ENCODE measurements around the gene PPFIBP1. TPM values are rescaled to one million over a fixed set of nuclear protein-coding genes. Genes with fewer than 3 reads are reported as not detected.

The PPFIBP1 gene
- total RNA-seq, 3 donors from 2014 or later = 34.4 to 86.5 (median 84.0) TPM

GRCh38 chr12:27614386-27614785 lies 90.4 kb downstream of the PPFIBP1 start:
- no peak overlapping the region for H3K27ac ChIP-seq
- no peak for DNase-seq (ENCODE audit: low spot score in 2 of 2)
- intact Hi-C loops (cut with DNase I; ENCODE audit: low total_unique reads) = no loop called here
- no peak overlapping the region for H3K4me3 ChIP-seq
- no peaks in the 10 kb centered on the region for H3K36me3 ChIP-seq
- H3K9me3 ChIP-seq = no peaks in the 10 kb centered on the region
- no peaks in the 10 kb centered on the region for H3K27me3 ChIP-seq
- TF ChIP-seq POLR2AphosphoS5 (IDR thresholded peaks at IDR 0.05) (no peak), CTCF (IDR thresholded peaks at IDR 0.05) (no peak), POLR2A (IDR thresholded peaks at IDR 0.05) (no peak)
- H3K4me1 ChIP-seq = no peaks in the 10 kb centered on the region

- DNase-seq (ENCODE audit: low spot score in 2 of 2) = no peak
- Histone ChIP-seq H3K36me3 (no peaks in the 10 kb centered on the region), H3K4me3 (no peak overlapping the region), H3K9me3 (no peaks in the 10 kb centered on the region), H3K27me3 (no peaks in the 10 kb centered on the region), H3K4me1 (no peaks in the 10 kb centered on the region), H3K27ac (no peak overlapping the region)
- intact Hi-C loops (cut with DNase I; ENCODE audit: low total_unique reads) = no loop called here
- TF ChIP-seq POLR2AphosphoS5 (IDR thresholded peaks at IDR 0.05) (no peak), CTCF (IDR thresholded peaks at IDR 0.05) (no peak)
Observed at GRCh38 chr12:27614866-27615265, 90.9 kb downstream of the PPFIBP1 start.

GRCh38 chr12:27615331-27615891 lies 91.4 kb downstream of the PPFIBP1 start:
- intact Hi-C loops (cut with DNase I; ENCODE audit: low total_unique reads) = no loop called here
- no peaks in the 10 kb centered on the region for H3K36me3 ChIP-seq
- H3K4me1 ChIP-seq = no peaks in the 10 kb centered on the region
- H3K27ac ChIP-seq = no peak overlapping the region
- DNase-seq (ENCODE audit: low spot score in 2 of 2) = no peak
- no peak for TF ChIP-seq POLR2AphosphoS5 (IDR thresholded peaks at IDR 0.05)
- no peak for TF ChIP-seq CTCF (IDR thresholded peaks at IDR 0.05)
- TF ChIP-seq POLR2A (IDR thresholded peaks at IDR 0.05) = no peak
- no peaks in the 10 kb centered on the region for H3K9me3 ChIP-seq
- H3K4me3 ChIP-seq = no peak overlapping the region
- no peaks in the 10 kb centered on the region for H3K27me3 ChIP-seq

- Histone ChIP-seq H3K4me3 (no peak overlapping the region), H3K27me3 (no peaks in the 10 kb centered on the region), H3K9me3 (no peaks in the 10 kb centered on the region), H3K4me1 (no peaks in the 10 kb centered on the region), H3K27ac (peak overlapping the region; percentile 3 to 34), H3K36me3 (no peaks in the 10 kb centered on the region)
- intact Hi-C loops (cut with DNase I; ENCODE audit: low total_unique reads) = no loop called here
- TF ChIP-seq CTCF (IDR thresholded peaks at IDR 0.05) (no peak), POLR2AphosphoS5 (IDR thresholded peaks at IDR 0.05) (no peak), POLR2A (IDR thresholded peaks at IDR 0.05) (no peak)
- no peak for DNase-seq (ENCODE audit: low spot score in 2 of 2)
Observed at GRCh38 chr12:27616356-27617142, 92.5 kb downstream of the PPFIBP1 start.

- Histone ChIP-seq H3K4me1 (no peaks in the 10 kb centered on the region), H3K27me3 (no peaks in the 10 kb centered on the region), H3K9me3 (no peaks in the 10 kb centered on the region), H3K27ac (peak overlapping the region in 1 of 2 donors; percentile 21), H3K36me3 (no peaks in the 10 kb centered on the region), H3K4me3 (no peak overlapping the region)
- DNase-seq (ENCODE audit: low spot score in 2 of 2) = no peak
- intact Hi-C loops (cut with DNase I; ENCODE audit: low total_unique reads) = no loop called here
- no peak for TF ChIP-seq CTCF (IDR thresholded peaks at IDR 0.05)
- TF ChIP-seq POLR2A (IDR thresholded peaks at IDR 0.05) = no peak
- no peak for TF ChIP-seq POLR2AphosphoS5 (IDR thresholded peaks at IDR 0.05)
Observed at GRCh38 chr12:27618836-27619235, 94.8 kb downstream of the PPFIBP1 start.

All from breast epithelium (tissue), 4 donors.